Stimulated activated naive CD4-positive, alpha-beta T cell (primary cell): ENCODE results near the gene HMGXB3.
"Not testable (repeated sequence)": the region's sequence is repeated elsewhere in the genome, so short reads cannot be mapped to it uniquely, and the experiment has no call there.

ENCODE experiments used
- DNase-seq, 6 experiments: peaks; one replicate each; lab custom pipeline; 2025; lab: John Stamatoyannopoulos, UW

The HMGXB3 gene

GRCh38 chr5:150022158-150022531, 21.6 kb downstream of the HMGXB3 start:
- DNase-seq = no peak

- DNase-seq = no peak
Observed at GRCh38 chr5:150022681-150023080, 22.1 kb downstream of the HMGXB3 start.

GRCh38 chr5:150023136-150023535, 22.6 kb downstream of the HMGXB3 start:
- DNase-seq = no peak

DNA sequence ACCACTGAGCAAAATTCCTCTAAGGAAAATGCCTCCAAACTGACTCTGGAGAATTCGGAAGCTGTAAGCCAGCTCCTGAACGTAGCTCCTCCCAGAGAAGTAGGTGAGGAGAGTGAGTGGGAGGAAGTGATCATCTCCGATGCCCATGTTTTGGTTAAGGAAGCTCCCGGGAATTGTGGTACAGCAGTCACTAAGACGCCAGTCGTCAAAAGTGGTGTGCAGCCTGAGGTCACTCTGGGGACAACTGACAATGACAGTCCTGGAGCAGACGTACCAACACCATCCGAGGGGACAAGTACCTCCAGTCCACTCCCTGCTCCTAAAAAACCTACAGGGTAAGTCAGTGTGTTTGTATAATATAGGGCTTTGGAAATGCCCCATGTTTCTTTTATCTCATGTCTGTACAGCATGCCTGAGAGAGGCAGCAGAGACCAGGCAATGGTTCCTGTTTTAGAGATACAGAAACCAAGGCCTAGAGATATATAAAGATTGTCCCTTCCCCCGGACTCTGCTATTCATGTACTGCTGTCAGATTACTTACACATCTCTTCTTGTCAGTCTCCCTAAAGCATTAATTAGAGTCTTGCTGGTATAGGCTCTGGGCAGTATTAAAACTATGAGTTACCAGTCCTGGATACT, 23.9 kb downstream of the HMGXB3 start:
- DNase-seq = no peak

DNA sequence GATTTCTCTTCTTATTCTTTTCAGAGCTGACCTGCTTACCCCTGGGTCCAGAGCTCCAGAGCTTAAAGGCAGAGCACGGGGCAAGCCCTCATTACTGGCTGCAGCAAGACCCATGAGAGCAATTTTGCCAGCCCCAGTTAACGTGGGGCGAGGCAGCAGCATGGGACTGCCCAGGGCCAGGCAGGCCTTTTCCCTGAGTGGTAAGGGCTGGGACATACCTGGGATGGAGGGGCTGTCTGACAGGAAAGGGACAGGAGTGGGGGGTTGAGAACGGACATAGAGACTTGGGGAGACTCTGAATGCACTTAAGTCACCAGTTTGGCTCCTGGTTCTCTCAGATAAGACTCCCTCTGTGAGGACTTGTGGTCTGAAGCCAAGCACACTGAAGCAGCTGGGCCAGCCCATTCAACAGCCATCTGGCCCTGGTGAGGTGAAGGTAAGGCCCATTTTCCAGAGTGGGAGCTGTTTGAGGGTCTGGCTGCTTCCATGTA, 26.2 kb downstream of the HMGXB3 start:
- no peak for DNase-seq

- not testable (repeated sequence) for DNase-seq
Observed at GRCh38 chr5:150028047-150028446, 27.5 kb downstream of the HMGXB3 start.

GRCh38 chr5:150033334-150033733, 32.8 kb downstream of the HMGXB3 start:
- no peak for DNase-seq

- DNase-seq = no peak
Observed at GRCh38 chr5:150034662-150035061, 34.1 kb downstream of the HMGXB3 start.

DNA sequence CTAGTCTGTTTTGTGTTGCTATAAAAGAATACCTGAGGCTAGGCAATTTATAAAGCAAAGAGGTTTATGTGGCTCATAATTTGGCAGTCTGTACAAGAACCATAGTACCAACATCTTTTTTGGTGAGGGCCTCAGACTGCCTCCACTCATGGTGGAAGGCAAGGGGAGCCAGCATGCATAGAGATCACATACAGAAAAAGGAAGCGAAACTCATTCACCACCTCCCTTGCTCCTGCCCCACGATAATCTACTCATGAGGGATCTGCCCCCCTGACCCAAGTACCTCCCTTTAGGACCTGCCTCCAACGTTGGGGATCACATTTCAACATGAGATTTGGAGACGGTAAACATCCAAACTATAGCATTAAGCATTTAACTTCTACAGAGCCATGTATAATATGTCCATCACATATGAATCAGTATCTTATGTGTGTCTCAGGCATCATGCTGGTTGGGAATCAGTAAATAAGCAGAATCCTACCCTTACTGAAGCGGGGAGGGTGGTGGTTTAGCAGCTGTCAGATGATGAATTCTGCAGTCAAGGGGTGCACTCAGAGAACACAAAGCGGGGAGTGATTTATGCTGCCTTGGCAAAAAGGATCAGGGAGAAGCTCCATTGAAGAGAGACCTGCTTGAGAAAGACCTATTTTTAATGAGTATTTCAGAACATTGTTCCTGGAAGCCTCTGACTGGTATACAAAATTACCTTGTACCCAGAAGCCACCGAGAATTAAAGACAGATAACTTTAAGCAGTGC, 34.8 kb downstream of the HMGXB3 start:
- no peak for DNase-seq

GRCh38 chr5:150036513-150036912, 36.0 kb downstream of the HMGXB3 start:
- DNase-seq = no peak

GRCh38 chr5:150038547-150038946, 38.0 kb downstream of the HMGXB3 start:
- DNase-seq = no peak

GRCh38 chr5:150042459-150042858, 41.9 kb downstream of the HMGXB3 start:
- DNase-seq = no peak

DNA sequence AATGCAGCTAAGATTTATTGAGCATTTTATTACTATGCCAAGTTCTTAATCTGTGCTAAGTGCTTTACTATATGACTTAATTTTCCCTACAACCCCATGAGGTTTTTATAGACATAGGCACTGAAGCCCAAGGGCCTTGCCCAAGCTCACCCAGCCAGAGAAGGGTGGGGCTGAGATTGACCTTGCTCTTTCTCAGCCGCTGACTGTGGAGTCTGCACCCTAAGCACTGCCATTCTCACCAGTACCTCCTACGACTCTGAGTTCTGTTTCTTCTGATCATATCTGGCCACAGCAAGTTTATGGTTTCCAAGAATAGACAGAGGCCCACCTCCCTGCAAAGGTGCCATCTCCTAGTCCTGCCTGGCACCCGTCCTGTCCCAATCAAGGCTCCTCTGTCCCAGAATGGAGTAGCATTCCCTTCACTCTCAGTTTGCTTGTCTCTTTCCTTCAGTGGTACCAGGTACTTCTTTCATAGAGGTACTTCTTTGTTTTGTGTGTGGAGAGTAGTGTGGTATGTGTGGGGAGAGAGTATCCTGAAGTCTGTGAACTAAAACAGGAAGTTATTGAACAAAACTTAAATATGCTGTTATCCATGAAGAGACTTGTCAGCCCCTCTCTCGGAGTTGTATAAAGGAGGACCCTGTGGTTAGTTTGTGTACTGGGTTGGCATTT, 43.3 kb downstream of the HMGXB3 start:
- DNase-seq = no peak

DNA sequence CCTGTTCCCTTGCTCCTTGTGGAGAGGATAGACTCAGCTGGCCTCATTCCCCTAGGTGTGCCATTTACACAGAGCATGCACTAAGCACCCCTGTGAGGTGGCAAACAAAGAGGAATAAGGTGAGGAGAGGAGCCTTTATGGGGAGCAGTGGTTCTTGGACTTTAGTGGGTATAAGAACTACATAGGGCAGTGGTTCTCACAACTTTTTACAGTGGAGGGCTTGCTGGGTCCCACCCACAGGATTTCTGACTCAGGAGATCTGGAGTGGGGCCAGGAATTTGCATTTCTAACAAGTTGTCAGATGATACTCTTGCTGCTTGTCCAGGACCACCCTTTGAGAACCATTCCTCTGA, 43.8 kb downstream of the HMGXB3 start:
- DNase-seq = no peak

GRCh38 chr5:150044712-150045111, 44.2 kb downstream of the HMGXB3 start:
- DNase-seq = no peak

- no peak for DNase-seq
Observed at GRCh38 chr5:150045549-150045948, 45.0 kb downstream of the HMGXB3 start.

DNA sequence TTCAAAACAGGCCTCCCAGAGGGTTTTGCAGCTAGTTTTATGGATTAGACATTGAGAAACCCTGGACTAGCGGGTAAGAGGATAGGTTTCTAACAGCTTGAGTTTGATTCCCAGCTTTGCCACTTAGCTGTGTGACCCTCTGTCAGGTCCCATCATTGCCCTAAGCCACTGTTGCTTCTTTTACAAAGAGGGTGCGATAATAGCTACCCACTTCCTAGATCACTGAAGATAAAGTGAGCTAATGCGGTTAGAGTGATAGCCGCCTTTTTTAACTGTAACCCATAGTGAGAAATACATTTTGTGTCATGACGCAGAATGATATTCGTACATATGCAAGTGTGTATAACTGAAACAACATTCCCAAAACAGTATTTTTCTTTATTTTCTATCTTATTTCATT, 45.5 kb downstream of the HMGXB3 start:
- no peak for DNase-seq

DNA sequence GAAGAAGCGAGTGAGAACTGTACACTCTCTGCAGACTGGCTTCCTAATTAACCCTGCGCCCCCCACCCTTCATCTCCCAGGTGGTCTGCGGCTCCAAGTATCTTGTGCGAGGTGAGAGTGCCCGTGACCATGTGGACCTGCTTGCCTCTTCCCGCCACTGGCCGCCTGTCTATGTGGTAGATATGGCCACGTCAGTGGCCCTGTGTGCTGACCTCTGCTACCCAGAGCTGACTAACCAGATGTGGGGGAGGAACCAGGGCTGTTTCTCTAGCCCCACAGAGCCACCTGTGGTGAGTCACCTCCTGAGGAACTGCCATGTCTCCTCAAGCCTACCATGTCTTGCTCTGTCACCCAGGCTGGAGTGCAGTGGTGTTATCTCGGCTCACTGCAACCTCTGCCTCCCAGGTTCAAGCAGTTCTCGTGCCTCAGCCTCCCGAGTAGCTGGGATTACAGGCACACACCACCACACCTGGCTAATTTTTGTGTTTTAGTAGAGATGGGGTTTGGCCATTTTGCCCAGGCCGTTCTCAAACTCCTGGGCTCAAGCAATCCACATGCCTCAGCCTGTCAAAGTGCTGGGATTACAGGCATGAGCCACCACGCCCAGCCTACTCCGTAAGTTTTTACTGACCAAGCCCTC, 49.8 kb downstream of the HMGXB3 start:
- DNase-seq = not testable (repeated sequence)

- no peak for DNase-seq
Observed at GRCh38 chr5:150051657-150052195, 51.2 kb downstream of the HMGXB3 start.

DNA sequence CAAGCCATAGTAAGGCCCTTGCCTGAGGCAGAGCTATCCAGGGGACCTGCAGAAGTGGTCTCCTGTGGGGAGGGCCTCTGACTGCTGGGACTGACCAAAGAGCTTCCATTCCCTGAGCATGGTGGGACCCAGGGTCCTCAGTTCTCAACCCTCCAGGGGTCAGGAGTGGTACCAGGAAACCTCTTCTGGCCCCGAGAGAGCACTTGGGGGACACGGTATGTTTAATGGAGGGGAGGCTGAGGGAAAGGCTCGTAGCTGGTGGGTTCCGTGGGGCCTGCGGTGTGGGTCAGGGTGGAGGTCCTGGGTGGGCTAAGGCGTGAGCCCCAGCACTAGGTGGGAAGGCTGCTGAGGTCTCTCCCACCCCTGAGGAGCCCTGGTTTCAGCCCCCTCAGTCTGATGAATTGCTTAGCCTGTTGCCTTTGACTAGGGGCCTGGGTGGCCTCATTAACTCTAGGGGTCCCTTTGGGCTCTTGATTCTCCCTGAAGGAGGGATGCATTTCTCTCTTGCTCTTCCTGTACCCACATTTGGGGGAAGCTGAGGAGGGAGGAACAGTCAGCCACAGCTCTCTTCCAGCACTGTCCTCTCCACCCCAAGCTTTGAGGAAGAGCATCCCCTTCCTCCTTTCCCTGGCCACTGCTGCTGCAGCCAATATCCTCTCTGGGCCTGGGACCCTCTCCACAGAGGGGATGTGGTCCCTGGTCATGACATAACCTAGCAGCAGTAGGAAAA, 51.9 kb downstream of the HMGXB3 start:
- DNase-seq = no peak

DNA sequence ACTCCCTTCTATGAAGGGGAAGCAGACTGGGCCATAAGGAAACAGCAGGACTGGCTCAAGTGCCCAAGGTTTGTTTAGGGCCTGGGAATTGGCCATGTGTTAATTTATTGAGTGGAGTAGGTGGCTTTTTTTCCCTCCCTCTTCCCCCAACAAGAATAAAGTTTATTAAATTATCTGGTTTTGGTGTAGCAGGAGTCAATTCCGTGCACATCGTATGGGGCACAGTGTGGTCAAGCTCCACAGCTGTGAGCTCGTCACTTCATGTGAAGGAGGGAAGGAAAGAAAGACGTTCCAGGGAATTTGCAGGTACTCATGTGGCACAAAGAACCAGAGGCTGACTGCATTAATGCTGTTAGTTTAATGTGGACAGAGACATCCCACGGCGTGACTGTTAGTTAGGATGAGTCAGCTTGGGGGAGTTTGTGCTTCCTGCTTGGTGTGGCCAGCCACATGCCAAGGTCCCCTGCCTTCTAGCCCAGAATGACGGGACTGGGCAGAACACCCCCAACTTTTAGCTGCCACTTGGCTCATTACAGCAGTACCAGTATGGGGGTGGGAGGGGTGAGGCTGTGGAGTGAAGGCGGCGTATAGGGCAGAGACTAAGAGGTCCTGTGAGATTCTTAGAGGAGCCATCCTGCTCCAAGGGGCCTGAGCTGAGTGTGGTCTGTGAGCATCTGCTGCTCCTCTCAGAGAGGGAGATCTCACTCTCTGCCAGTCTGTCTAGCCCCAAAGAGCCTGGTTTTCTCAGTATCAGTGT, 52.6 kb downstream of the HMGXB3 start:
- DNase-seq = no peak
